ENCODE data around the gene FAM8A1.

The FAM8A1 gene

GRCh38 chr6:17600527-17601385, 654 bp downstream of the FAM8A1 start:
- DNase-seq (ENCODE audit: low read depth in 2 of 3, low spot score in 1 of 3): peak in 1 of 3 donors; percentile 12

- DNase-seq (ENCODE audit: low read depth in 2 of 3, low spot score in 1 of 3): no peak
Measured at GRCh38 chr6:17601386-17601703, 1.2 kb downstream of the FAM8A1 start.

GRCh38 chr6:17602888-17603287, 2.8 kb downstream of the FAM8A1 start:
- DNase-seq (ENCODE audit: low read depth in 2 of 3, low spot score in 1 of 3): no peak

DNA sequence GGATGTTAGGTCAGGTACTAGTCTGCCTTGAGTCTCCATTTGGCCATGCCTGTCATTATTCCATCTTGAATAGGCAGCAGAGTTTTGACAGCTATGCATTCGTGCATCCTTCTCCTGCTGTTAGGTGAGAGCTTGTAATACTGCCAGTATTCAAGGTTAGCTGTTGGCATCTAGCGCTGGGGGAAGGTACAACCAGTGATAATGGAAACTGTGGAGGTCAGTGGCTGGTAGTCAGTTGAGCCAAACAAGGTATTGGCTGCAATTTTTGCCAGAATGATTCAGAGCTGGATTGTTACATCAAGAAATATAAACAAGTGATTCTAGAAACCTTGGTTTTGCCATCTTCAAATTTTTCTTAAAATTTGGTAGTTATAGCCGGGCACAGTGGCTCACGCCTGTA, 6.5 kb downstream of the FAM8A1 start:
- DNase-seq (ENCODE audit: low read depth in 2 of 3, low spot score in 1 of 3): no peak

DNA sequence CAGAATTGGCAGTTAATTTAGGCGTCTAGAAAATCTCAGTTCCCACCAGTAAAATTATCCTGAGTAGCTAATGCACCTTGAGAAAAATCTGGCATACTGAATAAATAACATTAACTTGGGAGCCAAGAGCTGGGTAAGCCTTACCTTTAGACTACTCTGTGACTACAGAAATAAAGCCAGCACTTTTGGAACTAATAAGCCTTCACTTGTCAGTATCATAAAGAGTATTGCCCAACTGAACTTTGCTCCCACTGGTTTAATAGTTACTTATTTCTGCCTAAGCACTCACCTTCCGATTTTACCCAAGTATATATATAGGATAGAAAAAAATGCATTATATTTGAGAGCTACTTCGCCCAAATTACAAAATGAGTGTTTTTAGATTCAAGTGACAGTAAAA, 10.7 kb downstream of the FAM8A1 start:
- no peak for DNase-seq (ENCODE audit: low read depth in 2 of 3, low spot score in 1 of 3)

DNA sequence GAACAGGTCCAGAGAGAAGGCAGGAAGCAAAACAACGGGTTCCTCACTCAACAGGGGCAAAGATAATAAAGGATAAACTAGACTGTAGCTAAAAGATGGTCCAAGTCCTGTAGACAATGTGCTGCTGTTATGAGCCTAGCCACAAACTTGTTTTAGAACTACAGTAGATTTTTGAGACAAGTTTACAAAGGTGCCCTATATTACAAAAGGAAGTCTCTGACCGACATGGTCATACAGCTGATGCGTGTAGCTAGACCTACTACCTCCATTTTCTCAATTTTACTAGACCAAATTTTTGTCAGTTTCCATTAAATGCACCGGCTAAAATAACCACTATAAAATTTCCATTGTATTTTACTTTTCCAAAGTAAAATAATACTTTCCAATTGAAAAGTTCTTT, 11.9 kb downstream of the FAM8A1 start:
- DNase-seq (ENCODE audit: low read depth in 2 of 3, low spot score in 1 of 3): no peak

- DNase-seq (ENCODE audit: low read depth in 2 of 3, low spot score in 1 of 3): no peak
Measured at GRCh38 chr6:17615794-17616193, 15.7 kb downstream of the FAM8A1 start.

DNA sequence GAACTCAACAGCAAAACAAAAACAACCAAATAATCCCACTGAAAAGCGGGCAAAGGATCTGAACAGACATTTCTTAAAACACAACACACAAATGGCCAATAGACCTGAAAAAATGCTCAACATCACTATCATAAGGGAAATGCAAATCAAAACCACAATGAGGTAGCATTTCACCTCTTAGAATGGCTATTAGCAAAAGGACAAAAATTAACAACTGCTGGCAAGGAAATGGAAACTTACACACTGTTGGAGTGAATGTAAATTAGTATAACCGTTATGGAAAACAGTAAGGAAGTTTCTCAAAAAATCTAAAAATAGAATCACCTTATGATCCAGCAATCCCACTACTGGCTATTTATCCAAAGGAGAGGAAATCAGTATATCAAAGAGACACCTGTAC, 20.9 kb downstream of the FAM8A1 start:
- no peak for DNase-seq (ENCODE audit: low read depth in 2 of 3, low spot score in 1 of 3)

DNA sequence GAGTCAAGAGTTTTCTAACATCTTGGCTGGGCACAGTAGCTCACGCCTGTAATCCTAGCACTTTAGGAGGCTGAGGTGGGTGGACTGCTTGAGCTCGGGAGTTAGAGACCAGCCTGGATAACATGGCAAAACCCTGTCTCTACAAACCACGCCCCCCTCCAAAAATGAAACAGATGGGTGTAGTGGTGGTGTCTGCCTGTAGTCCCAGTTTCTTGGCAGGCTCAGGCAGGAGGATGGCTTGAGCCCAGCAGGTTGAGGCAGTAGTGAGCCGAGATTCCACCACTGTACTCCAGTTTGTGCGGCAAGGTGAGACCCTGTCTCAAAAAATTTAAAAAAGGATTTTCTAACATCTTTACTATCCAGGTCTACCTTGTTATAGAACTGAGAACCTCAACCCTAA, 22.0 kb downstream of the FAM8A1 start:
- no peak for DNase-seq (ENCODE audit: low read depth in 2 of 3, low spot score in 1 of 3)

DNA sequence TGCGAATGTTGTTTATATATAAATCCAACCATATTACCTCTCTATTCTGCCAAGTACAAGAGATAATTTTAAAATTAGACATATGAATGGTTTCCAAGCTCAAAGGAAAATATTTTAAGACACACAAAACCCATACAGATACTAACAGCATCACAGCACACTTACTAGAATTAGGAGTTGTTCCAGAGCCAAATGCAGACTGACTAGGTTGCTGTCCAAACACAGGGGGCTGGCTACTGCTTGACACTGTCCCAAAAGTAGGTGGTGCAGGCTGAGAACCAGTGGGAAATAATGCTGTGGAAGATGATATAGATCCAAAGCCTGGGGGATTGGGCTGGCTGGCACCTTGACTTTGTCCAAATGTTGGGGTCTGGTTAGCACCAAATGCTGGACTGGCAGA, 24.3 kb downstream of the FAM8A1 start:
- DNase-seq (ENCODE audit: low read depth in 2 of 3, low spot score in 1 of 3): no peak

- DNase-seq (ENCODE audit: low read depth in 2 of 3, low spot score in 1 of 3): no peak
Measured at GRCh38 chr6:17628873-17629272, 28.8 kb downstream of the FAM8A1 start.

DNA sequence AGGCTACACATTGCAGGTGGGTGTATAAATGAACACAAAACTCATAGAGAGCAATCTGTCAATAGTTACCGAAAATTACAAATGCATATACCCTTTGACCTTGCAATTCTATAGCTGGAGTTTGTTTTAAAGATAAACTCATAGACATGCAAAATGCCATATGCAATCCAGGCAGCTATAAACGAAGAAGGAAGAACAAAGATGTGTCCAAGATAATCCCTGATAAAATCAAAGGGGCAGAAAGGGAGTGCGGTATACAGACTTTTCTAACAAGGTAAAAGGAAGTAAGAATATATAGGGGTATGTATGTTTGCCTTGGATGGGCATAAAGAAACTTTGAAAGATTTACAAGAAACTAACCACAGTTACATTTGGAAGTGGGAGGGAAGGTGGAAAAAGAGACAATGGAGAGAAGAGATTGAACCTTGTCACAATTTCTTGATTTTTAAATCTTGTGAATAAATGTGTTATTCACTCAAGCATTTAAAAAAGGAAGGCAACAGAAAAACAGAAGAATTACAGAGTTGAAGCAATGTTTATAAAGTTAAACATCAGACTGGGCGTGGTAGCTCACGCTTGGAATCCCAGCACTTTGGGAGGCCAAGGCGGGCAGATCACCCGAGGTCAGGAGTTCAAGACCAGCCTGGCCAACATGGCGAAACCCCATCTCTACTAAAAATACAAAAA, 29.9 kb downstream of the FAM8A1 start:
- DNase-seq (ENCODE audit: low read depth in 2 of 3, low spot score in 1 of 3): no peak

- DNase-seq (ENCODE audit: low read depth in 2 of 3, low spot score in 1 of 3): no peak
Measured at GRCh38 chr6:17630511-17631073, 30.5 kb downstream of the FAM8A1 start.

GRCh38 chr6:17632934-17633333, 32.8 kb downstream of the FAM8A1 start:
- no peak for DNase-seq (ENCODE audit: low read depth in 2 of 3, low spot score in 1 of 3)

DNA sequence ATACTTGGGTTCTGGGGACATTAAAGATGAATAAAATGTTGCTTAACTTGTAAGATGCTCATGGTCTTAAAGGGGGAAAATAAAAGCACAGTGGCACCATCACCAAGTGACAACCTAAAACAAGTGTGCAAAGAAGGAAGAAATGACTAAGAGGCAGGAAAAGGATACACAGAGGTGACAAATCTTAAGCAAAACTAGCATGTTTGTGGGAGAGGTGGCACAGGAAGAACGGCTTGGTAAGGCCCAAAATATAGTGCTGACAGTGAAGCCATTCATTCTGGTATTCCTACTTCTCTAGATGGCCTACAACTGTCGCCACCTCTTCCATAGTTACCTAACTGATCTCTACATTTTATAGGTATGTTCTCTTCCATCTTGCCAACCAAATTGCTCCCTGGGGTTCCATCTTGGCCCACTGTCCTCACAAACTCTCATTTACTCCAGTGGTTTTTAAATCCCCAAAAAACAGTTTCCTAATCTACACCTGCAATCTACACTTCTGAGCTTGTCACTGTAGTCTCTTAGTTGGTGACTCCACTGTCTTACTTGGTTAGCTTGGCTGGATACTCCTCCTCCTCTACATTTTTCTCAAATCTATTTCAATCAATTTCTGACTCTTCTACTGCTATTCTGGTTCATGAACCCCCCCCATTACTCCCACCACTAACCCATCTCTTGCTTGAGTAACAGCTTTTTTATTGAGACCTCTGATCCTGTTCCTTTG, 33.5 kb downstream of the FAM8A1 start:
- DNase-seq (ENCODE audit: low read depth in 2 of 3, low spot score in 1 of 3): peak in 1 of 3 donors; percentile 7

GRCh38 chr6:17635568-17635967, 35.5 kb downstream of the FAM8A1 start:
- no peak for DNase-seq (ENCODE audit: low read depth in 2 of 3, low spot score in 1 of 3)

DNA sequence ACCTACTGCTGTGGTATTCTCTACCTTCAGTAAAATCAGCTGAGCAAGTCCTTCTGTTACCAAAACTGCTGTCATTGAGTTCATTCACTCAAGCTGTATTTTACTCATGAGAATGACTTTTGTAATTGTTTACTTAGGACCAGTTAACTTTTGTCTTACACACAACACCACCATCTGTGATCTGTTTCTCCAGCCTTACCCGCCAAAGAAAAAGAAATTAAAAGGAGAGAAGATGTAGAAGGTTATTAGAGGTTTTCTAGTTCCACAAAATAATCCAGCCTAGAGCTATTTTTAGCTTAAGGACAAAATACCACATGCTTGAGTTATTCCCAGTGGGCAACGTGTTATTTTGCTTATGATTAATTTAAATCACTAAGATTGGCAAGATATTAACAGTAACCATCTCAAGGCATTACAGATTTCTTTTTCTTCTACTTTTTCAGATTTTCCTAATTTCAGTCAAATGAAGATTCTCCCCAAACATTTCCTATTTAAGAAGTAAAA, 38.2 kb downstream of the FAM8A1 start:
- no peak for DNase-seq (ENCODE audit: low read depth in 2 of 3, low spot score in 1 of 3)

- DNase-seq (ENCODE audit: low read depth in 2 of 3, low spot score in 1 of 3): no peak
Measured at GRCh38 chr6:17640477-17640917, 40.4 kb downstream of the FAM8A1 start.

DNA sequence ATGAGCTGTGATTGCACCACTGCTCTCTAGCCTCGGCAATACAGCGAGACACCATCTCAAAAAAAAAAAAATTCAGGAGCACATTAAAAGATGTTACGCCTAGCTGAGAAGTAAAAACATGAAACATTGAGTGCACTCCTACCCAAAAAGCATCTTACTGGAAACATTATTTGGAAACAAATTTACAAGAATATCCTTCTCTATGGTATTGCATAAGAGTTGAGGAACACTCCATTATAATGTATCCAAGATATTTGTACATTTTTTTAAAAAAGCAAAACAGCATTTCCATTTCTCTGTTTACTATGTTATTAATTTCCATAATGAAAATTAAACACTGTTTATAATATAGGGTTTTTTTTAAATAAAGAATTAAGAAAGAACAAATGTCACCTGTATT, 48.6 kb downstream of the FAM8A1 start:
- DNase-seq (ENCODE audit: low read depth in 2 of 3, low spot score in 1 of 3): no peak

GRCh38 chr6:17650656-17651309, 50.7 kb downstream of the FAM8A1 start:
- no peak for DNase-seq (ENCODE audit: low read depth in 2 of 3, low spot score in 1 of 3)

Data from stimulated activated CD4-positive, alpha-beta T cell treated with anti-CD3 and anti-CD28 coated beads, Interleukin-12 subunit alpha, Interleukin-12 subunit beta, amount 100 ng/mL, for 48 hours (primary cell).